ENCODE measurements around the gene ERMP1.
"Not testable (repeated sequence)": the region's sequence is repeated elsewhere in the genome, so short reads cannot be mapped to it uniquely, and the experiment has no call there.

The ERMP1 gene

GRCh38 chr9:5789489-5789888 is 43.4 kb downstream of the ERMP1 start:
- peak; percentile 44 for DNase-seq (ENCODE audit: low read depth)
- H3K4me3 ChIP-seq (ENCODE audit: low read depth, low read length): no peak overlapping the region
- TF ChIP-seq MAX (IDR thresholded peaks at IDR 0.05; ENCODE audit: low read depth, low read length): no peak
- TF ChIP-seq MYC (IDR thresholded peaks at IDR 0.05; ENCODE audit: low read depth, low read length): no peak
- TF ChIP-seq, protein P1, sequence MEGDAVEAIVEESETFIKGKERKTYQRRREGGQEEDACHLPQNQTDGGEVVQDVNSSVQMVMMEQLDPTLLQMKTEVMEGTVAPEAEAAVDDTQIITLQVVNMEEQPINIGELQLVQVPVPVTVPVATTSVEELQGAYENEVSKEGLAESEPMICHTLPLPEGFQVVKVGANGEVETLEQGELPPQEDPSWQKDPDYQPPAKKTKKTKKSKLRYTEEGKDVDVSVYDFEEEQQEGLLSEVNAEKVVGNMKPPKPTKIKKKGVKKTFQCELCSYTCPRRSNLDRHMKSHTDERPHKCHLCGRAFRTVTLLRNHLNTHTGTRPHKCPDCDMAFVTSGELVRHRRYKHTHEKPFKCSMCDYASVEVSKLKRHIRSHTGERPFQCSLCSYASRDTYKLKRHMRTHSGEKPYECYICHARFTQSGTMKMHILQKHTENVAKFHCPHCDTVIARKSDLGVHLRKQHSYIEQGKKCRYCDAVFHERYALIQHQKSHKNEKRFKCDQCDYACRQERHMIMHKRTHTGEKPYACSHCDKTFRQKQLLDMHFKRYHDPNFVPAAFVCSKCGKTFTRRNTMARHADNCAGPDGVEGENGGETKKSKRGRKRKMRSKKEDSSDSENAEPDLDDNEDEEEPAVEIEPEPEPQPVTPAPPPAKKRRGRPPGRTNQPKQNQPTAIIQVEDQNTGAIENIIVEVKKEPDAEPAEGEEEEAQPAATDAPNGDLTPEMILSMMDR (IDR thresholded peaks at IDR 0.05; ENCODE audit: low read depth, low read length): no peak
- TF ChIP-seq POLR2A (IDR thresholded peaks at IDR 0.05; ENCODE audit: extremely low read depth, insufficient read length): no peak

GRCh38 chr9:5787759-5788302 is 45.1 kb downstream of the ERMP1 start:
- H3K4me3 ChIP-seq (ENCODE audit: low read depth, low read length): no peak overlapping the region
- DNase-seq (ENCODE audit: low read depth): no peak
- TF ChIP-seq POLR2A (IDR thresholded peaks at IDR 0.05; ENCODE audit: extremely low read depth, insufficient read length): no peak
- TF ChIP-seq, protein P1 (IDR thresholded peaks at IDR 0.05; ENCODE audit: low read depth, low read length): no peak

DNA sequence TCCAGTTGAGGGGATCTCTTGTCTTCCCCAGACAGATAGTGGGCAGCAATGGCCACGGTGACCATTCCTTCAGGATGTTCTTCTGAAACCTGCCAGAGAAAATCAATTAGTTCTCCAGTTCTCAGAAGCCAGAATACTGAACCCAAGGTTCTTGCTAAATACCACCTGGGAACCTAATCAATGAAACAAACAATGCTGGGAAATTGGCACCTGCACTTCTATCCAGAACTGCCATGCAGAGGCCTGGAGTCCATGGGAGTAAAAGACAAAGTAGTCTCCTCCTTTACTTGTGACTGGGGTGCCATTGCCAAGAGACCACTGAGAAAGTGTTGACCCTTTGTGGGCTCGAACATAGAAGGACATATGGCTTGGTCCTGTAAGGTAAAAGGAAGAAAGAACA is 45.7 kb downstream of the ERMP1 start:
- TF ChIP-seq MAX (IDR thresholded peaks at IDR 0.05; ENCODE audit: low read depth, low read length) (no peak), POLR2A (IDR thresholded peaks at IDR 0.05; ENCODE audit: extremely low read depth, insufficient read length) (no peak), MYC (IDR thresholded peaks at IDR 0.05; ENCODE audit: low read depth, low read length) (no peak)
- TF ChIP-seq, protein P1 (IDR thresholded peaks at IDR 0.05; ENCODE audit: low read depth, low read length): no peak
- no peak overlapping the region for H3K4me3 ChIP-seq (ENCODE audit: low read depth, low read length)
- no peak for DNase-seq (ENCODE audit: low read depth)

DNA sequence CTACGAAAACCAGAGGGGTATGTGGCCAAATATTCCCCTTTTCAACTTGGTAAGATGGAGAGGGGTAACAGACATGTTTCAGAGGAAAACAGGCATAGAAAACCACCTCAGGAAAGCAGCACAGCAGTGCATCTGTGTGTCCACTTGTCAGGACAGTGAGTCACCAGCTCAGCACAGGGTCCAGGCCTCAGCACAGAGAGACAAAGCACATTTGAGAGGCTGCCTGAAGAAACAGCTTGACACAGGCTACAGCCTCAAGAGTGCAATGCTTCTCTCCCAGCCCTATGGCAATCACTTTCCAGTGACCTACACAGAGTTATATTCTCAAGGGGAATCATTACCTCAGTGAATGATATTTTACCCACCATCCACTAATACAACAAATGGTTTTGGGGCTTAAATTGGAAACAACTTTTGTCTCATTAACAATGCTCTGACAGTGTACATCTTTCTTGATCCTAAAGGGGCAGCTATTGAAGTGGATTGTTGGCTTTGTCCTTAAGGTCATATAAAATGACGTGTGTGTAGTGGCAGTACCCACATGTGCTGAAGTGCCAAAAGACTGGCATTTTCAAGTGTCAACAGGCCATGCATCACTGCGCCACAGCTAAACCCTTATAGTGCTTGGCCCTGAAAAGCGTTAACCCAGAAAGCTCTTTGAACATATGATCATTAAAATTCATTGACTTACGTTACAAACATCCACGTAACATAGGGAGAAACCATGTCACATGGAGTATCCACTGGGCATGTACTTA is 46.4 kb downstream of the ERMP1 start:
- H3K4me3 ChIP-seq (ENCODE audit: low read depth, low read length): no peak overlapping the region
- no peak for TF ChIP-seq MYC (IDR thresholded peaks at IDR 0.05; ENCODE audit: low read depth, low read length)
- TF ChIP-seq POLR2A (IDR thresholded peaks at IDR 0.05; ENCODE audit: extremely low read depth, insufficient read length): no peak
- TF ChIP-seq MAX (IDR thresholded peaks at IDR 0.05; ENCODE audit: low read depth, low read length): no peak
- no peak for DNase-seq (ENCODE audit: low read depth)

GRCh38 chr9:5784526-5785315 is 48.2 kb downstream of the ERMP1 start:
- no peak overlapping the region for H3K4me3 ChIP-seq (ENCODE audit: low read depth, low read length)
- TF ChIP-seq, protein P1 (IDR thresholded peaks at IDR 0.05; ENCODE audit: low read depth, low read length): no peak
- no peak for TF ChIP-seq POLR2A (IDR thresholded peaks at IDR 0.05; ENCODE audit: extremely low read depth, insufficient read length)
- no peak for TF ChIP-seq MAX (IDR thresholded peaks at IDR 0.05; ENCODE audit: low read depth, low read length)
- TF ChIP-seq MYC (IDR thresholded peaks at IDR 0.05; ENCODE audit: low read depth, low read length): no peak
- no peak for DNase-seq (ENCODE audit: low read depth)

DNA sequence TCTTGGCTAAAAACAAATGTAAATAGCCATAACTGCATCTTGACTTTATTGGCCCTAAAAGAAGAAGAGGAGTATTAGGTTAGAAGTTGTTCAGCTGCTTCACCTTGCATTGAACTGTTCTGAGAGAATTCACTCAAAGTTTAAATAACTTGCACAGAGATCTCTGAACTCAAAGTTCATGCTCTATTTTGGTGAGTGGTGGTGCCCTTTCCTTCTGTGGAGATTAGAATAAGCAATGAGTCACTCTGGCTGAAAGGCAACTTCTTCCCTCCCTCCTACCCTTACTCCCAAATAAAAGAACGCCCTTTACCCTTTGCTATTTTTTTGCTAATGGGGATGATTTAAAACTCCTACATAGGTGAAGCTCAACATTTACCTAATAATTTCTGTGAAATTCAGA is 48.9 kb downstream of the ERMP1 start:
- TF ChIP-seq MYC (IDR thresholded peaks at IDR 0.05; ENCODE audit: low read depth, low read length) (no peak), MAX (IDR thresholded peaks at IDR 0.05; ENCODE audit: low read depth, low read length) (no peak), POLR2A (IDR thresholded peaks at IDR 0.05; ENCODE audit: extremely low read depth, insufficient read length) (no peak)
- TF ChIP-seq, protein P1 (IDR thresholded peaks at IDR 0.05; ENCODE audit: low read depth, low read length): no peak

DNA sequence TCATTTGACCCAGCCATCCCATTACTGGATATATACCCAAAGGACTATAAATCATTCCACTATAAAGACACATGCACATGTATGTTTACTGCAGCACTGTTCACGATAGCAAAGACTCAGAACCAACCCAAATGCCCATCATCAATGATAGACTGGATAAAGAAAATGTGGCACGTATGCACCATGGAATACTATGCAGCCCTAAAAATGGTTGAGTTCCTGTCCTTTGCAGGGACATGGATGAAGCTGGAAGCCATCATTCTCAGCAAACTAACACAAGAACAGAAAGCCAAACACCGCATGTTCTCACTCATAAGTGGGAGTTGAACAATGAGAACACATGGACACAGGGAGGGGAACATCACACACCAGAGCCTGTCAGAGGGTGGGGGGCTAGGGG is 49.5 kb downstream of the ERMP1 start:
- H3K4me3 ChIP-seq (ENCODE audit: low read depth, low read length): not testable (repeated sequence)

More for the DNA sequence above, 48.9 kb downstream of the ERMP1 start:
- DNase-seq (ENCODE audit: low read depth): no peak
- H3K4me3 ChIP-seq (ENCODE audit: low read depth, low read length): no peak overlapping the region

GRCh38 chr9:5779705-5780218 is 53.2 kb downstream of the ERMP1 start:
- not testable (repeated sequence) for DNase-seq (ENCODE audit: low read depth)

More for the DNA sequence above, 49.5 kb downstream of the ERMP1 start:
- DNase-seq (ENCODE audit: low read depth): not testable (repeated sequence)

More at GRCh38 chr9:5779705-5780218, 53.2 kb downstream of the ERMP1 start:
- not testable (repeated sequence) for H3K4me3 ChIP-seq (ENCODE audit: low read depth, low read length)
